NCI-H2227 treated with DMSO at 0.1 percent for 48 hours (cell line): Measurements from ENCODE around the gene GGTLC3.
"Not testable (repeated sequence)": the region's sequence is repeated elsewhere in the genome, so short reads cannot be mapped to it uniquely, and the experiment has no call there.

Source experiments
- DNase-seq: peaks from one replicate; lab custom pipeline; 2025; lab: John Stamatoyannopoulos, UW

GGTLC3 gene

DNA sequence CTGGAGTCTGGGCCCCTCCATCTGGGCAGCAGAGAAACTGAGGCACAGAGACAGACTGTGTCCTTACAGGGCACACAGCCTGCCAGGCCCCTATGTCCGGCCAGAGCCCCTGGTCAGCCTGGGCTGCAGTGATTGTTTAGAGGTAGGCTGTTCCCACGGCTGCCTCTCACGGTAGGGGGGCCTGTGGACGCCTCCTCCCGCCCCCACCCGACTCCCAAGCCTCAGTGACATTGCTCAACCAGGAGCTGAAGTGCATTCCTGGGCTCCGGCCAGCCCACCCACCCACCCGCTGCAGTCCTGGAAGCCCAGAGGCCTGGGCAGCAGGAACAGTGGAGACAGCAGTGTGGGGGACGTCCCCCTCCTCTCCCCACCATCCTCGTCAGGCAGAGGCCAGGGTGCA, 4.5 kb downstream of the GGTLC3 start:
- not testable (repeated sequence) for DNase-seq

DNA sequence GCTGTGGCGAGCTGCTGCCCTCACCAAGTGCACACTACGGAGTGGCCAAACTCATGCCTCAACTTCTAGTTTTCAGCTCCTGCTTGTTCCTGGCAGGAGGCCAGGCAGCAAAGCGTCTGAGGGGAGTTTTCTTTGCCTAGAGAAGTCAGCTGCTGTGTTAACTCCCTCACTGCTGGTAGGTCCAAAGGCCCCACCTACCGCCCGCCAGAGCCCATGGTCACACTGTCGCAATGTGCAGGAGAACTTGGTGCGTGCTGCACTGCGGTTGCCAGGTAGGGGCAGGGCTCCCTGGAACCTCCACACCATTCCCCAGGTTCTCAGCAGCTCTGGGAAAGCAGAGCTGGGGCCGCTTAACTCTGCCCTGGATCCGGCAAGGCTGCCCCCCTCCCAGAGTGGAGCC, 5.6 kb downstream of the GGTLC3 start:
- not testable (repeated sequence) for DNase-seq

DNA sequence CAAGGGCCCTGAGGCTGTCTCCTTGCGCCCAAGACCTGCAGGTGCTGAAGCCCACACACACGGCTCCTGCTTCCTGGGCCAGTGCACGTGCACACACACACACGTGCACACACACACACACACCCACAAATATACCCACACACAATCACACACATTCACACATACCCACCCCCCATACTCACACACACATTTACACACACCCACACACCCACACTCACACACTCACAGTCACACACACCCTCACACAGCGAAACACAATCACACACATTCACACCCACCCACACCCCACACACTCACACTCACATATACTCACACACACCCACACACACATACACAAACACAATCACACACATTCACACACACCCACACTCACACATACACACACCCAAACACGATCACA, 6.6 kb downstream of the GGTLC3 start:
- not testable (repeated sequence) for DNase-seq

DNA sequence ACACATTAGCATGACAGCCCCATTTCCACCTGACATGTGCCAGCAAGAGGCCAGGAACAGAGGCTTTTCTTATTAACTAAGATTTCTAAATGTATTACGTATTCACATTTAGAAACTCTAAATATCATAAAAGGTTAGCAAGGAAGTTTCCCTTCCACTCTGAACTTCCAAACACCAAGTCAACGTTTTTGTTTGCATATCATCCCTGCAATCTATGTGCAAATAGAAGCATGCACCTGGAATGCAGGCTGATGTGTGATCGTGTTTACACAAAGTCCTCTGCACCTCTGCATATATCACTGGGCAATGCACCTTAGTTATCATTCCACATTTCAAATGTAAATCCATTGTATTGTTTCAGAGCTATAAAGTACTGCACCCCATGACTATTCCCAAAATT, 21.7 kb downstream of the GGTLC3 start:
- DNase-seq, result not testable (repeated sequence)
